Activated T-cell treated with anti-CD3 and anti-CD28 coated beads, Interleukin-2, amount 50 U/mL, for 24 hours (primary cell): Measurements from ENCODE around the gene PPM1D.
"Not testable (repeated sequence)": the region's sequence is repeated elsewhere in the genome, so short reads cannot be mapped to it uniquely, and the experiment has no call there.

Experiments
- DNase-seq: peaks from one replicate; pipeline ENCODE4 v3.0.0-alpha.2; 2020
- H3K27ac Mint-ChIP-seq: 2 replicates; pipeline ENCODE4 v1.8.0; 2020; ENCODE audit warnings: mild to moderate bottlenecking, mixed read lengths
- H3K27me3 Mint-ChIP-seq: 2 replicates; pipeline ENCODE4 v1.8.0; 2020; ENCODE audit warnings: mixed read lengths
- H3K36me3 Mint-ChIP-seq: 2 replicates; pipeline ENCODE4 v1.8.0; 2020; ENCODE audit warnings: low read depth, mixed read lengths
- H3K4me1 Mint-ChIP-seq: 2 replicates; pipeline ENCODE4 v1.8.0; 2020; ENCODE audit warnings: low read depth, mixed read lengths
- H3K4me3 Mint-ChIP-seq: 2 replicates; pipeline ENCODE4 v1.8.0; 2020; ENCODE audit warnings: mild to moderate bottlenecking, moderate library complexity, mixed read lengths
- H3K9me3 Mint-ChIP-seq: 2 replicates; pipeline ENCODE4 v1.8.0; 2020; ENCODE audit warnings: mixed read lengths

The PPM1D gene

GRCh38 chr17:60579551-60579950 is 20.4 kb upstream of the PPM1D start:
- Mint-ChIP-seq H3K27ac (no peak overlapping the region), H3K27me3 (no peaks in the 10 kb centered on the region), H3K36me3 (no peaks in the 10 kb centered on the region), H3K4me1 (peaks cover 7% of the 10 kb centered on the region), H3K9me3 (no peaks in the 10 kb centered on the region), H3K4me3 (no peak overlapping the region)
- no peak for DNase-seq

GRCh38 chr17:60583008-60583407 is 17.0 kb upstream of the PPM1D start:
- H3K27me3 Mint-ChIP-seq: peaks cover 3% of the 10 kb centered on the region
- no peaks in the 10 kb centered on the region for H3K4me1 Mint-ChIP-seq
- no peaks in the 10 kb centered on the region for H3K36me3 Mint-ChIP-seq
- no peak overlapping the region for H3K4me3 Mint-ChIP-seq
- no peak for DNase-seq
- H3K9me3 Mint-ChIP-seq: no peaks in the 10 kb centered on the region
- no peak overlapping the region for H3K27ac Mint-ChIP-seq

- Mint-ChIP-seq H3K4me3 (no peak overlapping the region), H3K36me3 (no peaks in the 10 kb centered on the region), H3K9me3 (no peaks in the 10 kb centered on the region), H3K4me1 (no peaks in the 10 kb centered on the region), H3K27ac (no peak overlapping the region), H3K27me3 (peaks cover 9% of the 10 kb centered on the region)
- DNase-seq: no peak
Observed at GRCh38 chr17:60585887-60586286, 14.1 kb upstream of the PPM1D start.

GRCh38 chr17:60586288-60586974 is 13.6 kb upstream of the PPM1D start:
- DNase-seq: no peak
- Mint-ChIP-seq H3K27me3 (peaks cover 9% of the 10 kb centered on the region), H3K36me3 (no peaks in the 10 kb centered on the region), H3K9me3 (no peaks in the 10 kb centered on the region), H3K4me1 (no peaks in the 10 kb centered on the region), H3K4me3 (no peak overlapping the region), H3K27ac (no peak overlapping the region)

- Mint-ChIP-seq H3K4me1 (no peaks in the 10 kb centered on the region), H3K36me3 (no peaks in the 10 kb centered on the region), H3K27me3 (peaks cover 9% of the 10 kb centered on the region), H3K4me3 (no peak overlapping the region), H3K9me3 (no peaks in the 10 kb centered on the region), H3K27ac (no peak overlapping the region)
- DNase-seq: no peak
Observed at GRCh38 chr17:60590070-60590469, 9.9 kb upstream of the PPM1D start.

- DNase-seq: no peak
- Mint-ChIP-seq H3K4me1 (no peaks in the 10 kb centered on the region), H3K27me3 (peaks cover 6% of the 10 kb centered on the region), H3K4me3 (no peak overlapping the region), H3K36me3 (no peaks in the 10 kb centered on the region), H3K27ac (no peak overlapping the region), H3K9me3 (no peaks in the 10 kb centered on the region)
Observed at GRCh38 chr17:60592750-60593149, 7.2 kb upstream of the PPM1D start.

GRCh38 chr17:60593441-60594036 is 6.5 kb upstream of the PPM1D start:
- H3K9me3 Mint-ChIP-seq, H3K4me1 Mint-ChIP-seq, DNase-seq, H3K36me3 Mint-ChIP-seq, H3K27ac Mint-ChIP-seq, H3K4me3 Mint-ChIP-seq, H3K27me3 Mint-ChIP-seq: not testable (repeated sequence)

GRCh38 chr17:60594170-60594569 is 5.8 kb upstream of the PPM1D start:
- H3K36me3 Mint-ChIP-seq, H3K27ac Mint-ChIP-seq, H3K4me3 Mint-ChIP-seq, DNase-seq, H3K27me3 Mint-ChIP-seq, H3K9me3 Mint-ChIP-seq: not testable (repeated sequence)
- H3K4me1 Mint-ChIP-seq: peaks cover 11% of the 10 kb centered on the region

- H3K36me3 Mint-ChIP-seq: peaks cover 1% of the 10 kb centered on the region
- DNase-seq: no peak
- no peak overlapping the region for H3K4me3 Mint-ChIP-seq
- H3K27ac Mint-ChIP-seq: no peak overlapping the region
- H3K4me1 Mint-ChIP-seq: peaks cover 14% of the 10 kb centered on the region
- H3K27me3 Mint-ChIP-seq: peaks cover 6% of the 10 kb centered on the region
- H3K9me3 Mint-ChIP-seq: no peaks in the 10 kb centered on the region
Observed at GRCh38 chr17:60594734-60595133, 5.3 kb upstream of the PPM1D start.

- peaks cover 20% of the 10 kb centered on the region for H3K36me3 Mint-ChIP-seq
- H3K9me3 Mint-ChIP-seq: no peaks in the 10 kb centered on the region
Observed at GRCh38 chr17:60597297-60597696, 2.7 kb upstream of the PPM1D start.

GRCh38 chr17:60598001-60598736 is 1.8 kb upstream of the PPM1D start:
- H3K27ac Mint-ChIP-seq: peak overlapping the region; percentile 40
- peak overlapping the region; percentile 3 for H3K4me3 Mint-ChIP-seq
- no peaks in the 10 kb centered on the region for H3K9me3 Mint-ChIP-seq
- H3K4me1 Mint-ChIP-seq: peaks cover 28% of the 10 kb centered on the region
- peaks cover 22% of the 10 kb centered on the region for H3K36me3 Mint-ChIP-seq
- DNase-seq: no peak
- H3K27me3 Mint-ChIP-seq: no peaks in the 10 kb centered on the region

More at GRCh38 chr17:60597297-60597696, 2.7 kb upstream of the PPM1D start:
- Mint-ChIP-seq H3K27me3 (no peaks in the 10 kb centered on the region), H3K27ac (no peak overlapping the region), H3K4me1 (peaks cover 19% of the 10 kb centered on the region), H3K4me3 (no peak overlapping the region)
- DNase-seq: no peak

GRCh38 chr17:60599220-60599619 is 773 bp upstream of the PPM1D start:
- H3K36me3 Mint-ChIP-seq: peaks cover 27% of the 10 kb centered on the region
- H3K27ac Mint-ChIP-seq: peak overlapping the region; percentile 99
- no peaks in the 10 kb centered on the region for H3K9me3 Mint-ChIP-seq
- H3K4me1 Mint-ChIP-seq: peaks cover 36% of the 10 kb centered on the region
- peak overlapping the region; percentile 93 for H3K4me3 Mint-ChIP-seq
- no peaks in the 10 kb centered on the region for H3K27me3 Mint-ChIP-seq
- no peak for DNase-seq

- peak overlapping the region; percentile 93 for H3K4me3 Mint-ChIP-seq
- peak overlapping the region; percentile 99 for H3K27ac Mint-ChIP-seq
- peak; percentile 75 for DNase-seq
- H3K36me3 Mint-ChIP-seq: peaks cover 27% of the 10 kb centered on the region
- H3K27me3 Mint-ChIP-seq: no peaks in the 10 kb centered on the region
- peaks cover 46% of the 10 kb centered on the region for H3K4me1 Mint-ChIP-seq
- no peaks in the 10 kb centered on the region for H3K9me3 Mint-ChIP-seq
Observed at GRCh38 chr17:60600490-60601446, 775 bp downstream of the PPM1D start.
